ENCODE results near the gene RBMS1. TPM values are rescaled to one million over a fixed set of nuclear protein-coding genes. Genes with fewer than 3 reads are reported as not detected.

The RBMS1 gene
- total and polyA plus RNA-seq, 2 of the 4 experiments (the other 2 are of a cell fraction), result 43.5 to 64.9 TPM

GRCh38 chr2:160365716-160366367 is 127.8 kb downstream of the RBMS1 start:
- Histone ChIP-seq H2AFZ (replicated peaks; ENCODE audit: low read length, poor library complexity) (peak overlapping the region; percentile 45), H2BK15ac (ENCODE audit: low read depth, low read length) (no peak overlapping the region), H4K91ac (ENCODE audit: insufficient read depth, low read depth, low read length) (no peak overlapping the region), H3K9ac (ENCODE audit: low read depth, low read length) (no peak overlapping the region), H2BK120ac (ENCODE audit: low read depth, low read length) (no peak overlapping the region), H3K23ac (ENCODE audit: low read depth, low read length) (no peak overlapping the region), H4K20me1 (ENCODE audit: insufficient read depth, low read length) (peaks cover 86% of the 10 kb centered on the region), H3K9me3 (ENCODE audit: control insufficient read depth, insufficient read depth, low read length) (no peaks in the 10 kb centered on the region), H2AK9ac (replicated peaks; ENCODE audit: low read depth, low read length, poor library complexity) (peak overlapping the region; percentile 35), H3K14ac (replicated peaks; ENCODE audit: low read depth, low read length) (peak overlapping the region; percentile 50), H3K4me1 (ENCODE audit: control insufficient read depth, insufficient read depth, low read length) (peaks cover 25% of the 10 kb centered on the region), H4K8ac (ENCODE audit: low read depth in 2 of 2, low read length in 2 of 2) (no peak overlapping the region), H3K9me1 (ENCODE audit: insufficient read depth, low read length) (peaks cover 33% of the 10 kb centered on the region), H4K5ac (ENCODE audit: low read depth, low read length) (no peak overlapping the region), H2BK20ac (ENCODE audit: low read depth, low read length) (no peak overlapping the region), H3K27me3 (ENCODE audit: control insufficient read depth, insufficient read depth, low read length) (no peaks in the 10 kb centered on the region), H3K4me3 (ENCODE audit: insufficient read depth, low read depth, low read length) (no peak overlapping the region), H2BK5ac (ENCODE audit: low read depth, low read length, poor library complexity, severe bottlenecking) (no peak overlapping the region), H3K56ac (ENCODE audit: extremely low read depth, insufficient read depth, low read length) (no peak overlapping the region), H2AK5ac (ENCODE audit: low read depth, low read length) (0 out of 2 replicates have a peak overlapping the region, but pooled peaks have one; percentile 14), H3K27ac (ENCODE audit: insufficient read depth, low read length) (no peak overlapping the region), H3K4me2 (ENCODE audit: low read depth, low read length) (no peak overlapping the region; the same call in 1 of the 2 replicates), H3K36me3 (ENCODE audit: control insufficient read depth, insufficient read depth, low read length) (peaks cover 13% of the 10 kb centered on the region), H3K18ac (ENCODE audit: low read depth, low read length) (no peak overlapping the region), H3K79me1 (ENCODE audit: low read depth in 1 of 2, low read length in 2 of 2) (peaks cover 25 to 90% of the 10 kb centered on the region in 2 experiments), H3K4ac (ENCODE audit: low read depth, low read length) (no peak overlapping the region)
- no peak for TF ChIP-seq NFE2L2 (IDR thresholded peaks at IDR 0.05; ENCODE audit: low read depth, low read length)
- TF ChIP-seq RAD21 (IDR thresholded peaks at IDR 0.05; ENCODE audit: low read length), result no peak
- no peak for TF ChIP-seq SMC3 (IDR thresholded peaks at IDR 0.05; ENCODE audit: low read depth, low read length)
- TF ChIP-seq BHLHE40 (IDR thresholded peaks at IDR 0.05; ENCODE audit: low read depth, low read length), result no peak
- TF ChIP-seq CTCF (conservative IDR thresholded peaks at IDR 0.05; ENCODE audit: low read depth, low read length), result no peak
- no peak for TF ChIP-seq USF2 (IDR thresholded peaks at IDR 0.05; ENCODE audit: low read depth, low read length)
- no peak for TF ChIP-seq MAFK (IDR thresholded peaks at IDR 0.05; ENCODE audit: low read depth, low read length)
- TF ChIP-seq CHD1 (IDR thresholded peaks at IDR 0.05; ENCODE audit: low read depth, low read length), result no peak
- TF ChIP-seq ELK1 (IDR thresholded peaks at IDR 0.05; ENCODE audit: borderline replicate concordance, low read depth, low read length), result no peak
- TF ChIP-seq CEBPB (IDR thresholded peaks at IDR 0.05; ENCODE audit: low read depth, low read length), result no peak
- TF ChIP-seq FOS (IDR thresholded peaks at IDR 0.05; ENCODE audit: low read depth, low read length), result no peak
- TF ChIP-seq MAZ (IDR thresholded peaks at IDR 0.05; ENCODE audit: borderline replicate concordance, low read depth, low read length), result no peak
- TF ChIP-seq RFX5 (IDR thresholded peaks at IDR 0.05; ENCODE audit: low read depth, low read length), result no peak
- no peak for TF ChIP-seq MXI1 (IDR thresholded peaks at IDR 0.05; ENCODE audit: borderline replicate concordance, low read depth, low read length)
- no peak for TF ChIP-seq RCOR1 (IDR thresholded peaks at IDR 0.05; ENCODE audit: insufficient replicate concordance, low read length)
- no peak for TF ChIP-seq POLR2A (IDR thresholded peaks at IDR 0.05; ENCODE audit: low read depth, low read length)
- dilution Hi-C loops (cut with HindIII; ENCODE audit: low sequenced_read_pairs, unreplicated experiment) (no loop called here), intact Hi-C loops (cut with micrococcal nuclease) (no loop called here), in situ Hi-C loops (cut with MboI; ENCODE audit: low sequenced_read_pairs) (no loop called here)
- DNase-seq (no peak), ATAC-seq (ENCODE audit: low read depth) (no peak)
- CTCF ChIA-PET, result interaction anchor here (0.9 kb wide), 1 partner anchor 42 kb away, joined by 4 read pairs; no protein-coding TSS in a partner anchor
- POLR2A ChIA-PET (ENCODE audit: unreplicated experiment), result no interaction called here
- no TSS peak for BruUV-seq (replicated peaks)
- WGBS, 2 experiments (ENCODE audit: extremely low coverage in 2 of 2, insufficient read length in 1 of 2), result 60% methylated on average over 1 of the region's 5 CpGs; no CpG with 5 or more reads in 1 of the 2 experiments

Measured in IMR-90 (cell line).